Neuronal stem cell (in vitro differentiated cells): ENCODE measurements around the gene SEC16B.

ENCODE experiments used
- DNase-seq: peaks from one replicate; pipeline ENCODE4 v3.0.0-alpha.2; 2013; ENCODE audit warnings: low spot score
- H2AFZ ChIP-seq: one replicate; pipeline ENCODE4 v1.6.1; 2013; ENCODE audit warnings: mild to moderate bottlenecking, low read length, inconsistent platforms
- H2AK5ac ChIP-seq: 2 replicates; pipeline ENCODE4 v1.6.1; 2013; ENCODE audit warnings: low read depth, mild to moderate bottlenecking, inconsistent platforms, low read length, moderate library complexity, mixed read lengths
- H2BK120ac ChIP-seq: 2 replicates; pipeline ENCODE4 v1.6.1; 2013; ENCODE audit warnings: low read depth, mild to moderate bottlenecking, inconsistent platforms, low read length, moderate library complexity, mixed read lengths
- H2BK12ac ChIP-seq: one replicate; pipeline ENCODE4 v1.6.1; 2013; ENCODE audit warnings: low read length, inconsistent platforms
- H2BK15ac ChIP-seq: 2 replicates; pipeline ENCODE4 v1.6.1; 2013; ENCODE audit warnings: mild to moderate bottlenecking, low read length, inconsistent platforms, mixed read lengths
- H2BK5ac ChIP-seq: one replicate; pipeline ENCODE4 v1.6.1; 2013; ENCODE audit warnings: inconsistent platforms, mild to moderate bottlenecking, low read length, moderate library complexity
- H3K14ac ChIP-seq: one replicate; pipeline ENCODE4 v1.6.1; 2013; ENCODE audit warnings: low read length, inconsistent platforms
- H3K18ac ChIP-seq: 2 replicates; pipeline ENCODE4 v1.6.1; 2013; ENCODE audit warnings: low read length, inconsistent platforms
- H3K23ac ChIP-seq: 2 replicates; pipeline ENCODE4 v1.6.1; 2013; ENCODE audit warnings: low read depth, mild to moderate bottlenecking, mixed read lengths, low read length, inconsistent platforms; ENCODE audit not compliant: poor library complexity
- H3K27ac ChIP-seq: replicated peaks from 3 replicates; pipeline ENCODE4 v1.5.1; 2013; ENCODE audit warnings: low read length, inconsistent platforms
- H3K27me3 ChIP-seq, 3 experiments: 2 replicates each; pipeline ENCODE4 v1.6.1; 2013; ENCODE audit warnings: low read length in 3 of 3, mild to moderate bottlenecking in 2 of 3, inconsistent platforms in 1 of 3, low read depth in 1 of 3, mixed read lengths in 1 of 3, moderate library complexity in 1 of 3; ENCODE audit not compliant: control insufficient read depth in 3 of 3, insufficient read depth in 3 of 3
- H3K36me3 ChIP-seq, 2 donors: replicated peaks in 1 of 2; 2 replicates each; pipeline ENCODE4 v1.6.1; 2013; ENCODE audit warnings: low read length in 2 of 2; ENCODE audit not compliant: control insufficient read depth in 2 of 2, insufficient read depth in 2 of 2
- H3K4ac ChIP-seq: 2 replicates; pipeline ENCODE4 v1.6.1; 2013; ENCODE audit warnings: inconsistent platforms, mild to moderate bottlenecking, low read length, moderate library complexity
- H3K4me1 ChIP-seq, 2 donors: 1 replicate in 1 of 2; 2 replicates in 1 of 2; pipeline ENCODE4 v1.6.1; 2013; ENCODE audit warnings: low read length in 2 of 2, low read depth in 1 of 2; ENCODE audit not compliant: control insufficient read depth in 2 of 2, insufficient read depth in 1 of 2
- H3K4me2 ChIP-seq: one replicate; pipeline ENCODE4 v1.6.1; 2013; ENCODE audit warnings: mild to moderate bottlenecking, low read length, inconsistent platforms; ENCODE audit not compliant: insufficient read depth, poor library complexity, severe bottlenecking
- H3K4me3 ChIP-seq, 2 donors: 2 replicates each; pipeline ENCODE4 v1.5.1; 2013; ENCODE audit warnings: low read length in 2 of 2, mild to moderate bottlenecking in 2 of 2, inconsistent platforms in 1 of 2, moderate library complexity in 1 of 2
- H3K79me1 ChIP-seq: one replicate; pipeline ENCODE4 v1.6.1; 2013; ENCODE audit warnings: low read depth, mild to moderate bottlenecking, inconsistent platforms, low read length, moderate library complexity
- H3K9ac ChIP-seq: one replicate; pipeline ENCODE4 v1.6.1; 2013; ENCODE audit warnings: mild to moderate bottlenecking, low read depth, low read length, inconsistent platforms; ENCODE audit not compliant: poor library complexity
- H3K9me3 ChIP-seq, 2 donors: replicated peaks in 1 of 2; 2 replicates each; pipeline versions ENCODE3 to v1.6.1; 2013; ENCODE audit warnings: low read length in 2 of 2, mild to moderate bottlenecking in 2 of 2, inconsistent platforms in 1 of 2, low read depth in 1 of 2, mixed read lengths in 1 of 2, moderate library complexity in 1 of 2; ENCODE audit not compliant: control insufficient read depth in 2 of 2, insufficient read depth in 1 of 2
- H4K8ac ChIP-seq: one replicate; pipeline ENCODE4 v1.6.1; 2013; ENCODE audit warnings: low read depth, mild to moderate bottlenecking, inconsistent platforms, low read length, moderate library complexity
- H4K91ac ChIP-seq: one replicate; pipeline ENCODE4 v1.6.1; 2013; ENCODE audit warnings: low read length, low read depth, mild to moderate bottlenecking, inconsistent platforms; ENCODE audit not compliant: poor library complexity
- WGBS, 2 donors: extraction: QIAGEN DNeasy Blood & Tissue Kit; methylation state at CpG; one replicate each; pipeline ENCODE4 v1.1.7; 2013; ENCODE audit warnings: missing lambda C conversion rate in 2 of 2, mixed read lengths in 1 of 2; ENCODE audit not compliant: insufficient read length in 2 of 2, insufficient replicate concordance in 1 of 2; ENCODE audit errors: extremely low coverage in 2 of 2; 5-methylcytosine and 5-hydroxymethylcytosine counted together

SEC16B gene

GRCh38 chr1:177934461-177934860 is 35.4 kb downstream of the SEC16B start:
- Histone ChIP-seq H2BK15ac (no peak overlapping the region), H4K8ac (no peak overlapping the region), H2BK12ac (no peak overlapping the region), H2AK5ac (no peak overlapping the region), H3K79me1 (no peaks in the 10 kb centered on the region), H3K27me3 (no peaks in the 10 kb centered on the region), H3K4me3 (no peak overlapping the region), H3K27ac (no peak overlapping the region), H3K18ac (no peak overlapping the region), H2AFZ (no peak overlapping the region), H2BK120ac (no peak overlapping the region), H3K9me3 (no peaks in the 10 kb centered on the region), H3K4me2 (no peak overlapping the region), H3K4me1 (peaks cover 0 to 4% of the 10 kb centered on the region in 2 donors), H3K9ac (no peak overlapping the region), H4K91ac (no peak overlapping the region), H3K14ac (no peak overlapping the region), H3K36me3 (no peaks in the 10 kb centered on the region), H3K4ac (no peak overlapping the region), H3K23ac (no peak overlapping the region), H2BK5ac (no peak overlapping the region)
- WGBS, 2 donors = no CpG with 5 or more reads among the region's 3 CpGs
- no peak for DNase-seq

DNA sequence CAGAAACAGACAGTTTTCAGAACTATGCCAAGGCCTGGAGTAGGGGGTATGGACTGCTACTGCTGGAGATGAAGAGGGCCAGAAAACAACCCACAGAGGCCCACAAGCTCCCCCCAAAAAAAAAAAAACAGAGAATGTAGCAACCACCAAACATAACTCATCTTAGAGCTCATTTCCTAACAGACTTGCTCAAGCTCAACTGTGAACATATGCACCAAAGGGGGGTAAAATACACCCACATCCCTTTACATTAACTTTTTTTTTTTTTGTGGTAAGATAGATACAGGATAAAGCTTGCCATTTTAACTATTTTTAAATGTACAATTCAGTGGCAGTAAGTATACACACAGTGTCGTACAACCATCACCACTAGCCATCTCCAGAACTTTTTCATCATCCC is 36.0 kb downstream of the SEC16B start:
- H3K9me3 ChIP-seq = no peaks in the 10 kb centered on the region
- no peak overlapping the region for H3K14ac ChIP-seq
- WGBS, 2 donors = no CpG with 5 or more reads among the region's 1 CpG
- H3K4me1 ChIP-seq = peaks cover 0 to 3% of the 10 kb centered on the region in 2 donors
- no peak overlapping the region for H4K8ac ChIP-seq
- H3K23ac ChIP-seq = no peak overlapping the region
- H3K79me1 ChIP-seq = no peaks in the 10 kb centered on the region
- H2BK5ac ChIP-seq = no peak overlapping the region
- H3K9ac ChIP-seq = no peak overlapping the region
- H3K27ac ChIP-seq = no peak overlapping the region
- no peak overlapping the region for H3K4ac ChIP-seq
- no peak for DNase-seq
- H3K27me3 ChIP-seq = no peaks in the 10 kb centered on the region
- H3K18ac ChIP-seq = no peak overlapping the region
- H2AK5ac ChIP-seq = no peak overlapping the region
- no peak overlapping the region for H3K4me2 ChIP-seq
- no peak overlapping the region for H2BK120ac ChIP-seq
- H3K4me3 ChIP-seq = no peak overlapping the region
- H2BK12ac ChIP-seq = no peak overlapping the region
- H2BK15ac ChIP-seq = no peak overlapping the region
- no peak overlapping the region for H4K91ac ChIP-seq
- no peak overlapping the region for H2AFZ ChIP-seq
- no peaks in the 10 kb centered on the region for H3K36me3 ChIP-seq

DNA sequence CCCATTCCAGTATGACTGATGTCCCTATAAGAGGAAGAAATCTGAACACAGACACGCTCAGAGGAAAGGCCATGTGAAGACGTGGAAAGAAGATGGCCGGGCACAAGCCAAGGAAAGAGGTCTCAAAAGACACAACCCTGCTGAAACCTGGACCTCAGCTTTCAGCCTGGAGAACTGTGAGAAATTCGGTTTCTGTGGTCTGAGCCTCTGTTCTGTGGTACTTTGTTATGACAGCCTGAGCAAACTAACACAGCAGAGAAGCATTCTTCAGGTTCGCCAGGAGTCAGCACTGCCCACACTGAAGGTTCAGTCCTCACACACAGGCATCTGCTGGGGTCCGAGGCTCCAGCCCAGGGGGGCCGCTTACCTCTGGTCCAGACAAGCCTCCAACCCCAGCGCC is 37.7 kb downstream of the SEC16B start:
- Histone ChIP-seq H2AFZ (no peak overlapping the region), H3K4me3 (no peak overlapping the region), H2BK15ac (no peak overlapping the region), H3K27ac (no peak overlapping the region), H3K9me3 (no peaks in the 10 kb centered on the region), H3K79me1 (no peaks in the 10 kb centered on the region), H2BK12ac (no peak overlapping the region), H2BK120ac (no peak overlapping the region), H3K27me3 (no peaks in the 10 kb centered on the region), H4K8ac (no peak overlapping the region), H2BK5ac (no peak overlapping the region), H3K23ac (no peak overlapping the region), H2AK5ac (peak overlapping the region; percentile 79), H3K9ac (no peak overlapping the region), H3K4me1 (peaks cover 0 to 1% of the 10 kb centered on the region in 2 donors), H3K4me2 (no peak overlapping the region), H3K18ac (no peak overlapping the region), H3K36me3 (no peaks in the 10 kb centered on the region), H3K14ac (no peak overlapping the region), H4K91ac (no peak overlapping the region), H3K4ac (no peak overlapping the region)
- WGBS, 2 donors = no CpG with 5 or more reads among the region's 8 CpGs
- no peak for DNase-seq

DNA sequence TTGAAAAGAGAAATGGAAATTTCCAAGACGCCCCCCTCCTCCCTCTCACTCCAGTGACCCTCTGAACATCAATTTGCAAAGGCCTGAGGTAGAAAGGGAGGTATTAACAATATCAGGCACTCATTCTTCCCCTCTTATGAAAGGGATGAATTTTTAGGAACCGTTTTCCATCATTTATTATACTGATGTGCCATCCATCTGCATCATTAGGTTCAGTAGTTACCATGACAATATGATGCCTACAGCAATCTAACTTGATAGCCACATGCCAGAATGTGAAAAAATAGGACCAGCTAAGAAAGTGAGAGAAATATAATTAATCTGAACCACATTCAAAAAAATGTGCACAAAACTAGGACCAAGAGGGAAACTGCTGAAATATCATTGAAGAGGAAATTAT is 40.9 kb downstream of the SEC16B start:
- H3K4me3 ChIP-seq = no peak overlapping the region
- H3K9me3 ChIP-seq = no peaks in the 10 kb centered on the region
- no peak overlapping the region for H2BK15ac ChIP-seq
- H4K91ac ChIP-seq = no peak overlapping the region
- H3K9ac ChIP-seq = no peak overlapping the region
- H3K4me1 ChIP-seq = peaks cover 3 to 11% of the 10 kb centered on the region in 2 donors
- H2AK5ac ChIP-seq = no peak overlapping the region
- H2BK120ac ChIP-seq = no peak overlapping the region
- H3K4ac ChIP-seq = no peak overlapping the region
- H3K79me1 ChIP-seq = no peaks in the 10 kb centered on the region
- H3K27ac ChIP-seq = no peak overlapping the region
- no CpG with 5 or more reads among the region's 2 CpGs for WGBS, 2 donors
- no peak overlapping the region for H2AFZ ChIP-seq
- no peak overlapping the region for H3K23ac ChIP-seq
- DNase-seq = no peak
- no peak overlapping the region for H3K18ac ChIP-seq
- H4K8ac ChIP-seq = no peak overlapping the region
- H2BK5ac ChIP-seq = no peak overlapping the region
- H3K36me3 ChIP-seq = no peaks in the 10 kb centered on the region
- no peak overlapping the region for H2BK12ac ChIP-seq
- no peak overlapping the region for H3K4me2 ChIP-seq
- no peak overlapping the region for H3K14ac ChIP-seq
- H3K27me3 ChIP-seq = no peaks in the 10 kb centered on the region
